ENCODE measurements around the gene PLCG2. TPM values are rescaled to one million over a fixed set of nuclear protein-coding genes. Genes with fewer than 3 reads are reported as not detected.

Gene PLCG2
- polyA plus RNA-seq, 1 experiment, result 0.22 TPM

GRCh38 chr16:81744911-81745310 lies 34.2 kb upstream of the PLCG2 start:
- Histone ChIP-seq H3K36me3 (ENCODE audit: control insufficient read depth, insufficient read depth, low read length) (no peaks in the 10 kb centered on the region), H3K27me3 (ENCODE audit: control insufficient read depth, insufficient read depth, low read length) (0 out of 2 replicates have a peak, but pooled peaks cover 1% of the 10 kb centered on the region), H3K4me3 (ENCODE audit: low read depth, low read length) (no peak overlapping the region)
- no peak for TF ChIP-seq CTCF (IDR thresholded peaks at IDR 0.05; ENCODE audit: insufficient read depth, low read depth, low read length)
- ChIA-PET CTCF (no interaction called here), POLR2A (no interaction called here)
- DNase-seq (ENCODE audit: low read depth), result no peak

- ChIA-PET CTCF (interaction anchor here (1.0 kb wide), 1 partner anchor 9 kb away, joined by 4 read pairs; no protein-coding TSS in a partner anchor), POLR2A (no interaction called here)
- Histone ChIP-seq H3K36me3 (ENCODE audit: control insufficient read depth, insufficient read depth, low read length) (no peaks in the 10 kb centered on the region), H3K4me3 (ENCODE audit: low read depth, low read length) (peak overlapping the region; percentile 16), H3K27me3 (ENCODE audit: control insufficient read depth, insufficient read depth, low read length) (0 out of 2 replicates have a peak, but pooled peaks cover 1% of the 10 kb centered on the region)
- no peak for TF ChIP-seq CTCF (IDR thresholded peaks at IDR 0.05; ENCODE audit: insufficient read depth, low read depth, low read length)
- DNase-seq (ENCODE audit: low read depth), result no peak
Measured at GRCh38 chr16:81745704-81746558, 33.2 kb upstream of the PLCG2 start.

- no peak for DNase-seq (ENCODE audit: low read depth)
- ChIA-PET CTCF (interaction anchor here (1.0 kb wide), 1 partner anchor 9 kb away, joined by 4 read pairs; no protein-coding TSS in a partner anchor), POLR2A (no interaction called here)
- H3K27me3 ChIP-seq (ENCODE audit: control insufficient read depth, insufficient read depth, low read length), result 0 out of 2 replicates have a peak, but pooled peaks cover 1% of the 10 kb centered on the region
- TF ChIP-seq CTCF (IDR thresholded peaks at IDR 0.05; ENCODE audit: insufficient read depth, low read depth, low read length), result no peak
- H3K36me3 ChIP-seq (ENCODE audit: control insufficient read depth, insufficient read depth, low read length), result no peaks in the 10 kb centered on the region
- peak overlapping the region; percentile 16 for H3K4me3 ChIP-seq (ENCODE audit: low read depth, low read length)
Measured at GRCh38 chr16:81746566-81746965, 32.5 kb upstream of the PLCG2 start.

GRCh38 chr16:81748476-81749198 lies 30.5 kb upstream of the PLCG2 start:
- POLR2A ChIA-PET, result no interaction called here
- H3K36me3 ChIP-seq (ENCODE audit: control insufficient read depth, insufficient read depth, low read length), result no peaks in the 10 kb centered on the region
- TF ChIP-seq CTCF (IDR thresholded peaks at IDR 0.05; ENCODE audit: insufficient read depth, low read depth, low read length), result no peak
- DNase-seq (ENCODE audit: low read depth), result no peak
- CTCF ChIA-PET, result interaction anchor here (1.0 kb wide), 1 partner anchor 10 kb away, joined by 3 read pairs; no protein-coding TSS in a partner anchor
- H3K4me3 ChIP-seq (ENCODE audit: low read depth, low read length), result no peak overlapping the region
- H3K27me3 ChIP-seq (ENCODE audit: control insufficient read depth, insufficient read depth, low read length), result no peaks in the 10 kb centered on the region
